Measurements from ENCODE around the gene NELFB. TPM values are rescaled to one million over a fixed set of nuclear protein-coding genes. Genes with fewer than 3 reads are reported as not detected.

Gene NELFB
- total and polyA plus RNA-seq, 9 of the 15 experiments (the other 6 are each of a cell fraction or from before 2014, with no cell fraction given): 0.24 to 84.0 (median 29.7) TPM

DNA sequence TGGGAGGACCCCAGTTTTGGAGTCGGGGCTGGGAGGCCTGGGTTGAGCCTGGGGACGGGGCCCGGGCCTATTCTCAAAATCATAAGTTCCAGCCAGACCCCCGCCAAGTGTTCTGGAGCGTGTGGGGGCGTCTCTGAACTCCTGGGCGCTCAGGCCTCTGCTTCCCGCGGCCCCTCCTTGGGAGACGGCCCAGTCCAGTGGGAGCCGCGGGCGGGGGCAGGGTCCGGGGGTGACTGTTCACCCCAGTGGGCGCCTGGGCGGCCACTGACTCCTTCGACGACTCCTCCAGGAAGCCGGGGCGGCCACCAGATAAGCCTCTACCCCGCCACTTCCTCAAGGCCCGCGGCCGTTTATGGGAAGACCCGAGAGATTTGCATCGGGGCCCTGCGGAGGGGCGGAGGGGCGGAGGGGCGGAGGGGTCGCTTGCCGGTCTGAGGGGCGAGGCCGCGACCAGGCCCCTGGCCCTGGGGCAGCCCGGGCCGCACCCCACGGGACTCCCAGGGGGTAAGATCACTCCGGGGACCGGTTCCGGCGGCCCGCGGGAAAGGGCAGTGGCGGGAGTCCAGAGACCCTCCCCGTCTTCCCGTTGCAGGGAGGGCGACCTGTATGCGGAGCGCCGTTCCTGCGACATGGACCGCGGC, 23.1 kb downstream of the NELFB start (continued):
- no peak for TF ChIP-seq SMARCC2 (IDR thresholded peaks at IDR 0.05; ENCODE audit: low read depth)
- TF ChIP-seq TEAD1 (CRISPR knock-in tag; IDR thresholded peaks at IDR 0.05): no peak
- no peak for TF ChIP-seq ZBED1 (IDR thresholded peaks at IDR 0.05)
- no peak for TF ChIP-seq HNRNPL (IDR thresholded peaks at IDR 0.05; ENCODE audit: low read depth, low read length)
- no peak for TF ChIP-seq FOXJ3 (CRISPR knock-in tag; IDR thresholded peaks at IDR 0.05)
- TF ChIP-seq HCFC1 (IDR thresholded peaks at IDR 0.05; ENCODE audit: low read depth, low read length): no peak

DNA sequence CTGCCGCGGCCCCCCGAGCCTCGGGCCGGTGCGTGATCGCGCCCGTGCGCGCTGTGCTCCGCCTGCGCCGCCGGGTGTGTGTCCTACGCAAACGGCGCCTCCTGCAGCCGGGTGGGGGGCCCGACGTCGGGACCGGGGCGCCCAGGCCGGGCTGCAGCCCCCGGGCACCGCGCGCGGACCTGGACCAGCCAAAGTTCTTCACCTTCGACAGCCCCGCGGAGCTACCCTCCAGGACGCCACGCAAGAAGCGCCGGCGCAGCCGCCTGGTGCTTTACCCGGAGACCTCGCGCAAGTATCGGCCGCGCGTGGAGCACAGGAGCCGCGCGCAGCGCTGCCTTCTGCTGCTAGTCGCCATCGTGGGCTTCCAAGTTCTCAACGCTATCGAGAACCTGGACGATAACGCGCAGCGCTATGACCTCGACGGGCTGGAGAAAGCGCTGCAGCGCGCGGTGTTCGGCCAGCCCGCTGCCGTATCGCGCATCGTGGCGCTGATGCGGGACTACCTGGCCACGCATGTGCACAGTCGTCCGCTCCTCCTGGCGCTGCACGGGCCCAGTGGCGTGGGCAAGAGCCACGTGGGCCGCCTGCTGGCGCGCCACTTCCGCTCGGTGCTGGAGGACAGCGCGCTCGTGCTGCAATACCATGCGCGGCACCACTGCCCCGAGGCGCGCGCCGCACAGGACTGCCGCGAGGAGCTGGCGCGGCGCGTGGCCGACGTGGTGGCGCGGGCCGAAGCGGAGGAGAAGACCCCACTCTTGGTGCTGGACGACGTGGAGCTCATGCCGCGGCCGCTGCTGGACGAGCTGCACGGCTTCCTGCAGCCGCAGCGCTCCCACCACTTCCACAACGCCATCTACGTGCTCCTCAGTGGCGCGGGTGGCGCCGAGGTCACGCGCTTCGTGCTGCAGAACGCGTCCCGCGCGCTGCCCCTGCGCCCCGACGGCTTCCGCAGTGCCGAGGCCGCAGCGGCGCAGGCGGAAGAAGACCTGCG, 23.9 kb downstream of the NELFB start:
- intact Hi-C loops (cut with micrococcal nuclease): no loop called here
- Histone ChIP-seq H3K4me3 (peak overlapping the region; percentile 88), H3K9me1 (ENCODE audit: control insufficient read depth, insufficient read depth, low read length) (no peaks in the 10 kb centered on the region), H2AFZ (ENCODE audit: low read depth, low read length) (no peak overlapping the region), H3K4me1 (replicated peaks in 1 of 2; ENCODE audit: control insufficient read depth in 2 of 2, insufficient read depth in 2 of 2, low read length in 2 of 2) (peaks cover 17 to 79% of the 10 kb centered on the region in 2 experiments), H3K79me2 (ENCODE audit: control insufficient read depth, insufficient read depth, low read length) (peaks cover 37% of the 10 kb centered on the region), H4K20me1 (replicated peaks; ENCODE audit: control insufficient read depth, insufficient read depth, low read length) (no peaks in the 10 kb centered on the region), H3K9me3 (replicated peaks; ENCODE audit: control insufficient read depth, insufficient read depth, low read depth, low read length) (no peaks in the 10 kb centered on the region), H3K36me3 (ENCODE audit: control insufficient read depth, insufficient read depth, low read length) (peaks cover 46% of the 10 kb centered on the region; the same call in 1 of the 3 replicates), H3K9ac (ENCODE audit: insufficient read depth in 1 of 2, low read depth in 2 of 2, low read length in 2 of 2) (peak overlapping the region; percentile 91 to 92; a peak in 3 of 4 replicates), H3K27ac (ENCODE audit: extremely low read depth, low read depth, low read length) (peak overlapping the region; percentile 98; the same call in 2 of the 3 replicates), H3K27me3 (ENCODE audit: control insufficient read depth in 2 of 2, insufficient read depth in 2 of 2, low read length in 2 of 2) (no peaks in the 10 kb centered on the region), H3K4me2 (ENCODE audit: insufficient read depth, low read length) (peak overlapping the region; percentile 62)
- in situ Hi-C loops (cut with MboI): no loop called here
- ATAC-seq (peak; percentile 4; the same call in 1 of the 3 replicates), FAIRE-seq (no peak), DNase-seq (ENCODE audit: extremely low read depth in 1 of 4, low spot score in 3 of 4) (peak in 1 of 4 experiments; percentile 45)
- ChIA-PET CTCF (ENCODE audit: low intra/inter-chr PET ratio) (interaction anchor here (2.3 kb wide), 1 partner anchor 16 kb away, joined by 8 read pairs; no protein-coding TSS in a partner anchor), POLR2A (interaction anchor here (0.7 to 0.8 kb wide), 2 partner anchors 20 to 24 kb away, joined by 3 to 4 read pairs; partner anchors contain the start of gene NRARP)
- no TSS peak for BruUV-seq (replicated peaks)
- 69% methylated on average over 70 of the region's 139 CpGs for WGBS (ENCODE audit: insufficient coverage, low coverage, missing lambda C conversion rate)
- TF ChIP-seq RFX5 (IDR thresholded peaks at IDR 0.05; ENCODE audit: low read depth, low read length): no peak
- TF ChIP-seq BHLHE40 (IDR thresholded peaks at IDR 0.05; ENCODE audit: low read length): peak; percentile 23; the same call in 1 of the 2 replicates
- TF ChIP-seq SMC3 (conservative IDR thresholded peaks at IDR 0.05; ENCODE audit: insufficient read depth, low read depth, low read length): no peak
- TF ChIP-seq, protein P1, sequence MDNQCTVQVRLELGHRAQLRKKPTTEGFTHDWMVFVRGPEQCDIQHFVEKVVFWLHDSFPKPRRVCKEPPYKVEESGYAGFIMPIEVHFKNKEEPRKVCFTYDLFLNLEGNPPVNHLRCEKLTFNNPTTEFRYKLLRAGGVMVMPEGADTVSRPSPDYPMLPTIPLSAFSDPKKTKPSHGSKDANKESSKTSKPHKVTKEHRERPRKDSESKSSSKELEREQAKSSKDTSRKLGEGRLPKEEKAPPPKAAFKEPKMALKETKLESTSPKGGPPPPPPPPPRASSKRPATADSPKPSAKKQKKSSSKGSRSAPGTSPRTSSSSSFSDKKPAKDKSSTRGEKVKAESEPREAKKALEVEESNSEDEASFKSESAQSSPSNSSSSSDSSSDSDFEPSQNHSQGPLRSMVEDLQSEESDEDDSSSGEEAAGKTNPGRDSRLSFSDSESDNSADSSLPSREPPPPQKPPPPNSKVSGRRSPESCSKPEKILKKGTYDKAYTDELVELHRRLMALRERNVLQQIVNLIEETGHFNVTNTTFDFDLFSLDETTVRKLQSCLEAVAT (IDR thresholded peaks at IDR 0.05): peak in 1 of 2 experiments; percentile 78; a peak in 2 of 4 replicates
- 0 out of 2 replicates have a peak, but pooled peaks have one; percentile 32 for TF ChIP-seq RB1 (IDR thresholded peaks at IDR 0.05; ENCODE audit: low read depth)
- no peak for TF ChIP-seq SMARCB1 (IDR thresholded peaks at IDR 0.05; ENCODE audit: insufficient read length, low read depth)
- peak; percentile 45 for TF ChIP-seq RBM22 (IDR thresholded peaks at IDR 0.05; ENCODE audit: low read depth, low read length, poor library complexity, severe bottlenecking)
- TF ChIP-seq FOXJ3 (CRISPR knock-in tag; IDR thresholded peaks at IDR 0.05): no peak
- no peak for TF ChIP-seq TCF7L2 (IDR thresholded peaks at IDR 0.05; ENCODE audit: low read depth, low read length)
- TF ChIP-seq GABPB1 (CRISPR knock-in tag; IDR thresholded peaks at IDR 0.05): 0 out of 2 replicates have a peak, but pooled peaks have one; percentile 20
- TF ChIP-seq CBX3 (IDR thresholded peaks at IDR 0.05; ENCODE audit: borderline replicate concordance in 1 of 2, low read length in 2 of 2): 0 out of 3 replicates have a peak, but pooled peaks of 1 of the 2 experiments have one; percentile 15
- TF ChIP-seq XRCC4 (IDR thresholded peaks at IDR 0.05; ENCODE audit: extremely low read depth, insufficient read depth, insufficient read length): no peak
- no peak for TF ChIP-seq HSF4 (CRISPR knock-in tag; IDR thresholded peaks at IDR 0.05; ENCODE audit: borderline replicate concordance)
- no peak for TF ChIP-seq EP300 (IDR thresholded peaks at IDR 0.05; ENCODE audit: low read length)
